Measurements from ENCODE around the gene GNA15. TPM values are rescaled to one million over a fixed set of nuclear protein-coding genes. Genes with fewer than 3 reads are reported as not detected.

GNA15 gene
- total RNA-seq, 4 donors from 2014 or later: 5.3 to 18.5 (median 8.4) TPM

DNA sequence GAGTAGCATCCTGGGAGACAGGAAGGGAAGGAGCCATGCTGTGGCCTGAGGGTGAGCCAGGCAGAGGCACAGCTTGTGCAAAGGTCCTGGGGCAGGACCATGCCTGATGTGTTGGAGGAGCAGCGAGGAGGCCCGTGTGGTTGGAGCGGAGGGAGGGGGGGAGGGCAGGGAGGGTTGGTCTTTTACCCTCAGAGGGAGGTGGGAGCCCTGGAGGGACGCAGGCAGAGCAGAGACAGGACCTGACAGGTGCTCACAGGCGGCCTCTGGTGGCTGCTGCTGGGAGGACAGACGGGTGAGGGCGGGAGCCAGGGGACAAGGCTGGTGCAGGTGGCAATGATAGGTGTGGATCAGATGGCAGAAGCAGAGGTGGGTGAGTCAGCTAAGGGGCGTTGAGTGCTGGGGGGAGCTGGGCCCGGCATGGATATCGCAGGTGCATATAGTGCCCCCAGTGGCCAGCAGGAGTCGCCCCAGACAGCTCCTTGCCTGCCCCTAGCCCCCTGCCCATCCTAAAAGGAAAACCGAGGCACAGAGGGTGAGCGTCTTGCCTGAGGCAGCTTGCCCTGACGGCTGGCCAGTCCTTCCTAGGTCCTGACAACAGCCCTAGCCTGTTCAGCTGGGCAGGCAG, 9.8 kb upstream of the GNA15 start:
- TF ChIP-seq, protein P1, sequence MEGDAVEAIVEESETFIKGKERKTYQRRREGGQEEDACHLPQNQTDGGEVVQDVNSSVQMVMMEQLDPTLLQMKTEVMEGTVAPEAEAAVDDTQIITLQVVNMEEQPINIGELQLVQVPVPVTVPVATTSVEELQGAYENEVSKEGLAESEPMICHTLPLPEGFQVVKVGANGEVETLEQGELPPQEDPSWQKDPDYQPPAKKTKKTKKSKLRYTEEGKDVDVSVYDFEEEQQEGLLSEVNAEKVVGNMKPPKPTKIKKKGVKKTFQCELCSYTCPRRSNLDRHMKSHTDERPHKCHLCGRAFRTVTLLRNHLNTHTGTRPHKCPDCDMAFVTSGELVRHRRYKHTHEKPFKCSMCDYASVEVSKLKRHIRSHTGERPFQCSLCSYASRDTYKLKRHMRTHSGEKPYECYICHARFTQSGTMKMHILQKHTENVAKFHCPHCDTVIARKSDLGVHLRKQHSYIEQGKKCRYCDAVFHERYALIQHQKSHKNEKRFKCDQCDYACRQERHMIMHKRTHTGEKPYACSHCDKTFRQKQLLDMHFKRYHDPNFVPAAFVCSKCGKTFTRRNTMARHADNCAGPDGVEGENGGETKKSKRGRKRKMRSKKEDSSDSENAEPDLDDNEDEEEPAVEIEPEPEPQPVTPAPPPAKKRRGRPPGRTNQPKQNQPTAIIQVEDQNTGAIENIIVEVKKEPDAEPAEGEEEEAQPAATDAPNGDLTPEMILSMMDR (IDR thresholded peaks at IDR 0.05; ENCODE audit: low read depth): no peak

DNA sequence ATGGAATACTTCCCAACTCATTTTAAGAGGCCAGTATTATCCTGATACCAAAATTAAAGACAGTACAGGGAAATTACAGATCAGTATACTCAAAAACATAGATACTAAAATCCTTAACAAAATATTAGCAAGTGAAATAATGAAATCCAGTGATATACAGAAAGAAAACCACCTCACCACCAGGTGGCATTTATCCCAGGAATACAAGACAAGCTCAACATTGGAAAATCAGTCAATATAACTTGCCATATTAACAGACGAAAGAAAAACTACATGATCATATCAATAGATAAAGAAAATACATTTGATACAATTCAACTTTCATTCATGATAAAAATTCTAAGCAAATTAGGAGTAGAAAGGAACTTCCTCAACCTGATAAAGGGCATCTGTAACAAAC, 6.7 kb upstream of the GNA15 start:
- TF ChIP-seq, protein P1 (IDR thresholded peaks at IDR 0.05; ENCODE audit: low read depth): no peak

DNA sequence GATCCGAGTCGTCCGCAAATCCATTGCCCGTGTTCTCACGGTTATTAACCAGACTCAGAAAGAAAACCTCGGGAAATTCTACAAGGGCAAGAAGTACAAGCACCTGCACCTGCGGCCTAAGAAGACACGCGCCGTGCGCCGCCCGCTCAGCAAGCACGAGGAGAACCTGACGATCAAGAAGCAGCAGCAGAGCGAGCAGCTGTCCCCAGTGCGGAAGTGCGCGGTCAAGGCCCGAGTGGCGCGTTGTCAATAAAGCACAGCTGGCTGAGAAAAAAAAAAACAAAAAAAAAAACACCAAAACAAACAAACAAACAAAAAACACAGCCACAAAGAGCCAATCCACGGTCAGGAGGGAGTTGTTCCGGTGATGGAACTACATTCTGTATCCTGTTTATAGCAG, 4.7 kb upstream of the GNA15 start:
- TF ChIP-seq, protein P1 (IDR thresholded peaks at IDR 0.05; ENCODE audit: low read depth): no peak

DNA sequence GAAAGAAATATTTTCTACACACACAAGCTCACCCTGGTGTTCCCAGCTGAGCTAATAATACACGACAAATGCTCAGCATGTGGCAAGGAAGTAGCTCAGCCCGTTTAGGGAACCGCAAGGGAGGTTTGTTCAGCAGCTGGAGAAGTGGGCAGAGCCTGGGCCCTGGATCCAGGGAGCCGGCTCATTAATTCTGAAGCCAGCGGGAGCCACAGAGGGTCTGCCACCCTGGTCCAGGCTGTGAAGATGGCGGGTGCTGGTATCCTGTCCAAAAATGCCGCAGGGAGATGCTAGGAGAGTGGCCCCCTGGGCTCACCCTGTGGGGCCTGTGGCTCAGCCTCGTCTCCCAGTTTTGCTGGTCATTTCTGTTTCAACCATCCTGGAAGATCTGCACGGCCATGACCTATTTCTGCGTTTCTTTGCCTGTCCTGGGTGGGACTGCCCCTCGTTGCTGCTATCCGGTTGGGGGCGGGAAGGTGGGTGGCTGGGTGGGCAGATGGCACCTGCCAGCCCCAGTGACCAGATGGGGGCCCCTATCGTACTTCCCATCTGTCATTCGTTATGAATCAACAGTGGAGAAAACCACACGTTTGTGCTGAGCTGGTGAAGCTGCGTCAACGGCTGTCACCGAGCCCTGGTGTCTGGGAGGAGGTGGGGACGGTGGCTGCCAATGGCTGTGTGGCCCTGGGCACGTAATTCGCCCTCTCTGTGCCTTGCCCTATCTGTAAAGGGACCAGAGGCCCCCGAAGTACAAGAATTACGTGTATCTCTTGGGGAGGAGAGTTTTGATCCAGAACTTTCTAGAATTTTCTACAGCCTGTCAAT, 2.7 kb upstream of the GNA15 start:
- TF ChIP-seq, protein P1 (IDR thresholded peaks at IDR 0.05; ENCODE audit: low read depth): no peak

DNA sequence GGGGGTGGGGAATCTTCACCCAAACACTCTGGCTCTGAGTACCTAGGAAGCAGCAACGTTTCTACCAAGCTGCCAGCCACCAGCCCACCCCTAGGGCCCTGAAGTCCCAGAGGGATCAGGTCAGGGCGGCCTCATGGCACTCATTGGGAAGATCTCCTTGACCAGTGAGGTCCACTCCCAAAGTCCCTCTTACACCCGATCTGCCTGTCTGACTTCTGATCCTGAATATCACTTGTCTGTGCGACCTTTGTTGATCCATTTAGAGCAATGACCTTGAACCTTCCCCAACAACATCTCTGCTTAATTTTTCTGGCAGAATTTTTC, 2.1 kb upstream of the GNA15 start:
- TF ChIP-seq, protein P1 (IDR thresholded peaks at IDR 0.05; ENCODE audit: low read depth): no peak

DNA sequence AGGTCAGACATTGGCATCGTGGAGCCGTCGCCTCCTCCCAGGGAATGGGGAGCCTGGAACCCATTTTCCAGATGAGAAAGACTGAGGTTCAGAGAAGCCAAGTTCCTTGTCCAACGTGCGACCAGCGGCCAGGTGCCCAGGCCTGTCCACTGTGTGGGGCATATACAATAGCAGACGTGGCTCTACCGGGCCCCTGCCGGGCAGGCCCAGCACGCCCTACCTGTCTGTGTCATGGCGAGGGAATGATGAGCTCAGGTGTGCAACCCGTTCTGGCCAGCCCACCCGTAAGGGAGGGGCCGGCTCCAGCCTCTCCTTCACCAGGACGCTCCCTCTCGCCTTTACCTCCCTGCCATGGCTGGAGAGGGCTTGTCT, 837 bp downstream of the GNA15 start:
- TF ChIP-seq, protein P1 (IDR thresholded peaks at IDR 0.05; ENCODE audit: low read depth): no peak

DNA sequence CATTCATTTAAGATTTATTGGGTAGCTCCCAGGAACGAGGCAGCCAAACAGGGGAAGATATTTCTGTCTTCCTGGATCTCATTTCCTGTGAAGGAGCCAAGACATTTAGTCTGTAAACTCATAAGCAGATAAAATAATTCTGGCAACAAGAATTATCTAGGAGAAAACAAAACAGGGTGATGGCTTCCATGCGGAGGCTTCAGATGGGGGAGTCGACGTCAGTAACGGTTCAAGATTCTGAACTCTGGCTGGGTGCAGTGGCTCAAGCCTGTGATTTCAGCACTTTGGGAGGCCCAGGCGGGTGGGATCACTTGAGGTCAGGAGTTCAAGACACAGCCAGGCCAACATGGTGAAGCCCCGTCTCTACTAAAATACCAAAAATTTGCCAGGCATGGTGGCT, 1.3 kb downstream of the GNA15 start:
- TF ChIP-seq, protein P1 (IDR thresholded peaks at IDR 0.05; ENCODE audit: low read depth): no peak
